Measurements from ENCODE around the gene MISFA.
"Not testable (repeated sequence)": the region's sequence is repeated elsewhere in the genome, so short reads cannot be mapped to it uniquely, and the experiment has no call there.

MISFA gene

GRCh38 chr11:18624161-18624560, 24.6 kb downstream of the MISFA start:
- no peaks in the 10 kb centered on the region for H3K4me1 ChIP-seq (ENCODE audit: control insufficient read depth, insufficient read depth, low read length)
- no peaks in the 10 kb centered on the region for H3K27me3 ChIP-seq (ENCODE audit: control insufficient read depth, insufficient read depth, low read length)
- H3K4me3 ChIP-seq (ENCODE audit: low read depth, low read length) = no peak overlapping the region
- H3K9me3 ChIP-seq (ENCODE audit: control insufficient read depth, insufficient read depth, low read length) = no peaks in the 10 kb centered on the region
- H3K9ac ChIP-seq (ENCODE audit: low read depth, low read length) = no peak overlapping the region
- H3K36me3 ChIP-seq (ENCODE audit: control insufficient read depth, insufficient read depth, low read length) = no peaks in the 10 kb centered on the region

GRCh38 chr11:18632841-18633240, 33.3 kb downstream of the MISFA start:
- Histone ChIP-seq H3K27me3 (ENCODE audit: control insufficient read depth, insufficient read depth, low read length) (no peaks in the 10 kb centered on the region), H3K36me3 (ENCODE audit: control insufficient read depth, insufficient read depth, low read length) (no peaks in the 10 kb centered on the region), H3K4me1 (ENCODE audit: control insufficient read depth, insufficient read depth, low read length) (no peaks in the 10 kb centered on the region), H3K4me3 (ENCODE audit: low read depth, low read length) (peak overlapping the region; percentile 83), H3K9me3 (ENCODE audit: control insufficient read depth, insufficient read depth, low read length) (no peaks in the 10 kb centered on the region), H3K9ac (ENCODE audit: low read depth, low read length) (no peak overlapping the region)

GRCh38 chr11:18633256-18634139, 33.9 kb downstream of the MISFA start:
- Histone ChIP-seq H3K9ac (ENCODE audit: low read depth, low read length) (peak overlapping the region; percentile 73), H3K4me3 (ENCODE audit: low read depth, low read length) (peak overlapping the region; percentile 83), H3K4me1 (ENCODE audit: control insufficient read depth, insufficient read depth, low read length) (no peaks in the 10 kb centered on the region)

GRCh38 chr11:18634140-18635032, 34.8 kb downstream of the MISFA start, which contains the start of gene SPTY2D1:
SPTY2D1 (minus strand) TSS chr11:18634342; CDS start chr11:18634257, 85 bp downstream.
- no peaks in the 10 kb centered on the region for H3K36me3 ChIP-seq (ENCODE audit: control insufficient read depth, insufficient read depth, low read length)
- peak within 1 kb of the TSS; percentile 88 for H3K9ac ChIP-seq (ENCODE audit: low read depth, low read length)
- no peaks in the 10 kb centered on the region for H3K9me3 ChIP-seq (ENCODE audit: control insufficient read depth, insufficient read depth, low read length)
- no peaks in the 10 kb centered on the region for H3K4me1 ChIP-seq (ENCODE audit: control insufficient read depth, insufficient read depth, low read length)
- peak within 1 kb of the TSS; percentile 83 for H3K4me3 ChIP-seq (ENCODE audit: low read depth, low read length)
- H3K27me3 ChIP-seq (ENCODE audit: control insufficient read depth, insufficient read depth, low read length) = no peaks in the 10 kb centered on the region

More at GRCh38 chr11:18633256-18634139, 33.9 kb downstream of the MISFA start:
- Histone ChIP-seq H3K9me3 (ENCODE audit: control insufficient read depth, insufficient read depth, low read length) (no peaks in the 10 kb centered on the region), H3K27me3 (ENCODE audit: control insufficient read depth, insufficient read depth, low read length) (no peaks in the 10 kb centered on the region), H3K36me3 (ENCODE audit: control insufficient read depth, insufficient read depth, low read length) (no peaks in the 10 kb centered on the region)

GRCh38 chr11:18641677-18642076, 42.1 kb downstream of the MISFA start:
- Histone ChIP-seq H3K9ac (ENCODE audit: low read depth, low read length) (no peak overlapping the region), H3K4me1 (ENCODE audit: control insufficient read depth, insufficient read depth, low read length) (no peaks in the 10 kb centered on the region), H3K36me3 (ENCODE audit: control insufficient read depth, insufficient read depth, low read length) (no peaks in the 10 kb centered on the region), H3K9me3 (ENCODE audit: control insufficient read depth, insufficient read depth, low read length) (no peaks in the 10 kb centered on the region), H3K4me3 (ENCODE audit: low read depth, low read length) (no peak overlapping the region), H3K27me3 (ENCODE audit: control insufficient read depth, insufficient read depth, low read length) (no peaks in the 10 kb centered on the region)

- H3K9me3 ChIP-seq (ENCODE audit: control insufficient read depth, insufficient read depth, low read length); H3K27me3 ChIP-seq (ENCODE audit: control insufficient read depth, insufficient read depth, low read length); H3K36me3 ChIP-seq (ENCODE audit: control insufficient read depth, insufficient read depth, low read length); H3K4me3 ChIP-seq (ENCODE audit: low read depth, low read length); H3K4me1 ChIP-seq (ENCODE audit: control insufficient read depth, insufficient read depth, low read length); H3K9ac ChIP-seq (ENCODE audit: low read depth, low read length): not testable (repeated sequence)
Observed at GRCh38 chr11:18643034-18643433, 43.4 kb downstream of the MISFA start.

GRCh38 chr11:18650353-18650752, 50.8 kb downstream of the MISFA start:
- H3K9ac ChIP-seq (ENCODE audit: low read depth, low read length) = no peak overlapping the region
- no peaks in the 10 kb centered on the region for H3K4me1 ChIP-seq (ENCODE audit: control insufficient read depth, insufficient read depth, low read length)
- no peaks in the 10 kb centered on the region for H3K9me3 ChIP-seq (ENCODE audit: control insufficient read depth, insufficient read depth, low read length)
- H3K4me3 ChIP-seq (ENCODE audit: low read depth, low read length) = no peak overlapping the region
- no peaks in the 10 kb centered on the region for H3K36me3 ChIP-seq (ENCODE audit: control insufficient read depth, insufficient read depth, low read length)
- no peaks in the 10 kb centered on the region for H3K27me3 ChIP-seq (ENCODE audit: control insufficient read depth, insufficient read depth, low read length)

- no peaks in the 10 kb centered on the region for H3K4me1 ChIP-seq (ENCODE audit: control insufficient read depth, insufficient read depth, low read length)
- H3K36me3 ChIP-seq (ENCODE audit: control insufficient read depth, insufficient read depth, low read length) = no peaks in the 10 kb centered on the region
- peak overlapping the region; percentile 33 for H3K4me3 ChIP-seq (ENCODE audit: low read depth, low read length)
- no peak overlapping the region for H3K9ac ChIP-seq (ENCODE audit: low read depth, low read length)
- no peaks in the 10 kb centered on the region for H3K27me3 ChIP-seq (ENCODE audit: control insufficient read depth, insufficient read depth, low read length)
- no peaks in the 10 kb centered on the region for H3K9me3 ChIP-seq (ENCODE audit: control insufficient read depth, insufficient read depth, low read length)
Observed at GRCh38 chr11:18650859-18651557, 51.4 kb downstream of the MISFA start.
